ENCODE data around the gene SAFB.

SAFB gene

GRCh38 chr19:5622465-5623396 lies at the start of gene SAFB, which contains the start of gene SAFB2:
Gene SAFB, plus strand, starts transcription at chr19:5623083. Its CDS starts 123 bp downstream, at chr19:5623206.
Gene SAFB2, minus strand, starts transcription at chr19:5622776. Its CDS starts 61 bp downstream, at chr19:5622715.
- peak; percentile 100 for DNase-seq

- peak; percentile 32 for DNase-seq
These were observed 47.3 kb upstream of the SAFB start for GRCh38 chr19:5575590-5575989.

GRCh38 chr19:5578097-5578846 lies 44.6 kb upstream of the SAFB start:
- DNase-seq = peak; percentile 83

GRCh38 chr19:5579286-5579685 lies 43.6 kb upstream of the SAFB start:
- no peak for DNase-seq

GRCh38 chr19:5579697-5580096 lies 43.2 kb upstream of the SAFB start:
- no peak for DNase-seq

GRCh38 chr19:5580161-5580571 lies 42.7 kb upstream of the SAFB start:
- no peak for DNase-seq

- peak; percentile 97 for DNase-seq
These were observed 37.2 kb upstream of the SAFB start for GRCh38 chr19:5585461-5586299.

- DNase-seq = peak; percentile 50
These were observed 36.4 kb upstream of the SAFB start for GRCh38 chr19:5586300-5587070.

GRCh38 chr19:5587071-5587455 lies 35.8 kb upstream of the SAFB start:
- DNase-seq = no peak

GRCh38 chr19:5587661-5588060 lies 35.2 kb upstream of the SAFB start:
- DNase-seq = no peak

GRCh38 chr19:5588441-5588840 lies 34.4 kb upstream of the SAFB start:
- no peak for DNase-seq

- DNase-seq = no peak
These were observed 33.8 kb upstream of the SAFB start for GRCh38 chr19:5588906-5589676.

- no peak for DNase-seq
These were observed 32.6 kb upstream of the SAFB start for GRCh38 chr19:5590151-5590864.

GRCh38 chr19:5590865-5591154 lies 32.1 kb upstream of the SAFB start:
- no peak for DNase-seq

- DNase-seq = no peak
These were observed 31.4 kb upstream of the SAFB start for GRCh38 chr19:5591476-5591875.

GRCh38 chr19:5592531-5593342 lies 30.1 kb upstream of the SAFB start:
- no peak for DNase-seq

- peak; percentile 28 for DNase-seq
These were observed 29.3 kb upstream of the SAFB start for GRCh38 chr19:5593343-5594255.

GRCh38 chr19:5594521-5594950 lies 28.3 kb upstream of the SAFB start:
- DNase-seq = no peak

- DNase-seq = peak; percentile 24
These were observed 27.8 kb upstream of the SAFB start for GRCh38 chr19:5595129-5595528.
